COR-L47 (cell line): ENCODE results near the gene HLA-DQB1.

Experiments used
- DNase-seq: peaks from one replicate; lab custom pipeline; 2025; lab: John Stamatoyannopoulos, UW

HLA-DQB1 gene

DNA sequence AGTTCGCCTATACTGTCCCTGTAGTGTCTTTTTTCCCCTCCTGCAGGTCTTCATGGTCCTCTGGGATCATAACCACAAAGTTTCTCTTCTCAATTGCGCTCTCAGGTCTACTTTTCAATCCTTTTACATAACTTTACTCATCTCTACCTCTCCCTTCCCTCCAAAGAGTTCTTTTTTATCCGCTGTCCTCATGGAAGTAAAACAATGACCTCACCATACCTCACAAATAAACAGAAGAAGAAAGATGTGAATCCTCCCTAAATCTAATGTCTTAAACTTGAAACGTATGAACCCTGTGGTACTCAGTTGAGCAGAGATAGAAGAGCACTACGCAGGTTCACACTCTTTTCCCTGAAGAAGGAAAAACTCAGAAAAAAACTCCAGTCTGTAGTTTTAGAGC is 41.3 kb downstream of the HLA-DQB1 start:
- DNase-seq: no peak

DNA sequence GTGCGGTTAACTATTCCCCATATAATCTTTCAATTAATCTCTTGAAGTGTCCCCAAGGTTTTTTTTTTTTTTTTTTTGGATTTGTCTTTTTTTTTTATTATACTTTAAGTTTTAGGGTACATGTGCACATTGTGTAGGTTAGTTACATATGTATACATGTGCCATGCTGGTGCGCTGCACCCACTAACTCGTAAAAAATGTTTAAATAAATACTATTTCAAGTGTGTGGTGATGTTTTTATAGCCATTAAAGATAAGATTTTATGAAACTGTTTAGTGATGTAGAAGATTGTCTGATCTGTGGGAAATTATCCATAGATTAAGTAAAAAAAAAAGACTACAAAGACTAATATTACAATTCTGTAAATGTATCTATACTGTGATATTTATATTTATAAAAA is 41.9 kb downstream of the HLA-DQB1 start:
- DNase-seq: no peak

DNA sequence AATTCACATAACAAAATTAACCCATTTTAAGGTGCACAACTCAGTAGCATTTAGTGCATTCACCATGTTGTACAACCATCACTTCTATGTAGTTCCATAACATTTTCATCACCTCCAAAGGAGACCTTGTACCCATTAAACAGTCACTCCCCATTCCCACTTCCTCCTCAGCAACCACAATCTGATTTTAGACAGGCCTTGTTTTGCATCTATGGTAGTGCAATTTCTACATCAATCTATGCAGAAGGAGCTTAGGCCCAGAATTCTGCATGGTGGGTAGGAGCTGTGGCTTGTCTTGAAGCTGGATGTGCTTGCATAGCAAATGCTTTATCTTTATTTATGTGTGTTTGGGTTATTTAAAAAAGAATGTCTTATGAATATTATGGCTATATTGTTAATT is 42.8 kb downstream of the HLA-DQB1 start:
- no peak for DNase-seq

DNA sequence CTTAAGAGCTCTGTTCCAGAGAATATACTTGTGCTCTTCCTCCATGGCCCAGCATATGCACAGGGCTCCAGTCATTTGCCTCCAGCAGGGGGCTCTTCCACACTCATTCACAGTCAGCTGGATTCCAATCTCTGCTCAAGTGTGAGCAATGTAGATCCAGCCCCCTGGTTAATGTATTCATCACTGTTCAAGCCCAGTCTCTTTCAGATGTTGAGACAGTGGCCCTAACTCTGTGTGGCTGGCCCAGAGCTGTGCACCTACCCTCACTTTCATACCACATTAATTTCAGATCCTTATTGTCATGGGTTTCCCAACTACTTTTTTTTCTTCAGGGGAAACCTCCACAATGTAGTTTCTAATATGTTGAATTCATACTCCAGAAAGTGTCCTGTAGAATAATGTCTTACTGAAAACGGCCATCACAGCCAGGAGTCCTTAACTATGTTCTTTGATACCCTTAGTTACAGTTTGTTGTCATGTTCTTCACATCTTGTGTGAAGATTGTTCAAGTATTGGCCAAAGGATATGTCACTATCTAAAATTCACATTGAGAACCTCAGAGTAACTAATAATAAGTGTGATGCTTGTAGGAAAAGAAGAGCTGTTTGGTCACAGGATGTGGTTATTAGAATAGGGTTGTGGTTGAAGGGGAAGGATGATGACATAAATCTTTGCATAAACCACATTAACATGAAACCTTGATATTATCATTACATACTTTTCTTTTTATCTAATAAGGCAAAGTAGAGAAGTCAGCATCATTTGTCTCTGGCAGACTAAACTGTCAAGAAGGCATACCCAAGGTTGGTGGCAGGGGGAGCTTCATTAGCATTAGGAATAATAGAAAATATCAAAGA is 43.7 kb downstream of the HLA-DQB1 start:
- no peak for DNase-seq

DNA sequence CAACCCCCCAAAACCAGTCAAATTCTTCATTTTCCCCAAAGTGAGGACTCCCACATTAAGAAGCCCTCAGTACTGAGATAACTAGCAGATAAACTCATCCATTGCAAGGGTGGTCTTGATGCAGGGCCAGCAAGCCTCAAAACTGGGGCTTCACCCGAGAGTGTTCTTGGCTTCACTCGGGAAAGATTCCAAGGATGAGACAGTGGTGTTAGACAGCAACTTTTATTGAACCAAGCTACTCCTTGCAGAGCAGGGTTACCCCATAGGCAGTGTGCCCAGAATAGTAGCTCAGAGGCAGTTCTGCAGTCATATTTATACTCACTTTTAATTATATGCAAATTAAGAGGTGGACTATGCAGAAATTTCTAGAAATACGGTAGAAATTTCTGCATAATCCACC is 45.1 kb downstream of the HLA-DQB1 start:
- DNase-seq: no peak

DNA sequence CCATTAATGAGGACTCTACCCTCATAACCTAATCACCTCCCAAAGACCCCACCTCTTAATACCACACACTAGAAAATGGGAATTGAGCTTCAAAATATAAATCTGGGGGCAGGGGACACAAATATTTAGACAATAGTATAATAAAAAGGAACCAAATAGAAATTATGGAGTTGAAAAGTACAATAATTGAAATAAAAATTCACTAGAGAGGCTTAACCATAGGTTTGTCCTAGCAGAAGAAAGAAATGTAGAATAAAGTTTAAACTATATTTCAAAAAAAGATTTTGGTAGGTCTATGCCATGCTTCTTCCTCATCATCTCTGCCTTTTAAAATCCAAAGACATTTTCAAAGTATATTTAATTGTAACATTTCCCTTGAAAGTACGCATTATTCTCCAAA is 48.7 kb downstream of the HLA-DQB1 start:
- no peak for DNase-seq

DNA sequence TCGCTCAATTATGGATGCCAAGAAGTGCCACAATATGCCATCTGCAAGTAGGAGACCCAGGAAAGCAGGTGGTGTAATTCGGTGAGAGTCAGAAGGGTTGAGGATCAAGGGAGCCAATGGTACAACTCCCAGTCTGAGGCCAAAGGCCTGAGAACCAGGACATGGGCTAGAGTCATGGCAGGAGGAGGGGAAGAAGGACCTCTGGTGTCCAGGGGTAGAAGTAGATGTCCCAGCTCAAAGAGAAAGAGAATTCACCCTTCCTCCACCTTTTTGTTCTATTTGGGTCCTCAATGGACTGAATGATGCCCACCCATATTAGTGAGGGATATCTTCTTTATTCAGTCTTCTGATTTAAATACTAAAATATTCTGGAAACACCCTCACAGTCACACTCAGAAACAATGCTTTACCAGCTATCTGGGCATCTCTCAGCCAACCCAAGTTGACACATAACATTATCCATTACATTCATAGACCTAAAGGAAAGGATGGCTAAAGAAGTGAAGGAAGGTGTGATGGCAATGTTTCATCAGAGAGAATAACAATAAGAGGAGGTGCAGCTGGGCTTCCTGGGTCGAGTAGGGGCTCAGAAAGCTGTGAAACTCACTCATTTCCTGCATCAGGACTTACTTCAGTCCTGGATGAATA is 50.4 kb downstream of the HLA-DQB1 start:
- DNase-seq: no peak

DNA sequence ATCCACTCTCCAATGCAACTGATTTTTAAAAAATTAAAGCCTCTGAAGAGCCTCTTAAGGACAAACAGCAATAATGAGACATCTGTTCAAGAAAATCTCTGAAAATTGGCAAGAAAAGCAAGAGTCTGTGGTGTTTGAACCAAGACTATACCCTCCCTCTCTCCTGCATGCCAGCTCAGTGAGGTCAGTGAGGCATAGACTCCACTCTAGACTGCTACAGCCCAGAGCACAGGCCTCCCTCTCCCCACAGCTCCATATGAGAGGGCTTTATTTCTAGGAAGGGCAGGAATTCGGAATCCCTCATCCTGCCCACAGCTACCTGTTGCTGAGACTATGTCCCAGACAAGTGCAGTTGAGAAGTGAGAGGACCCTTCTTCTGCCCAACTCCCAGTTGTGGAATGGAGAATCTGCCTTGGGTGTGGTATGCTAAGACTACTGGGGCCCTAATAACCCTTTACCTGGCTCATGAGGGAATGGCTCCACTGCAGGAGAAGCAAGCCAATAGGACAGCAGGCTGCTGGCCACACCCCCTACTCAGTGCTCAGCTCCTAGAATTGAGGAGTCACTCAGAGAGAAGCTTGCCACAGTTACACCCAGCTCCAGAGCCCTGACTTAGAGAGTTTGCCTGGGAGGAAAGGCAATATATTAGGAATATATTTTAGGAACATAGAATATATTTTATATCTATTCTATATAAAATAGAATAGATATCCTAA is 51.9 kb downstream of the HLA-DQB1 start:
- no peak for DNase-seq

DNA sequence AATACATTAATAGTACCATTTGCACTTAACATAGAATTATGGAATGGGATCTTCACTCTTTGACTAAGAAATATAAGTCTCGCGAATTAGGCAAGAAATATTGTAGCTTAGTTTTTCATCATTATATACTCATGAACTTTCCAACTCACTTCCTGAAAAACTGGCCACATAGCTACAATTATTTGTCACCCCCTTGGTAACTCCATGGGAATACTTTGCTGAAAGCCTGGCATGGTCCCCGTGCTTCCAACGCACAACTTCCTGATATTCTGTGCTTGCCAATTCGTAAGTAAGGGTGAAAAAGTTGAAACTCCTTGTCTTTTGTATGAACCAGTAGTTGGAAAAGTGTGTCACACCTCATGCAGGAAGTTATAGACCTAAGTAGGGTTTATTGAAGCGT is 53.0 kb downstream of the HLA-DQB1 start:
- no peak for DNase-seq

DNA sequence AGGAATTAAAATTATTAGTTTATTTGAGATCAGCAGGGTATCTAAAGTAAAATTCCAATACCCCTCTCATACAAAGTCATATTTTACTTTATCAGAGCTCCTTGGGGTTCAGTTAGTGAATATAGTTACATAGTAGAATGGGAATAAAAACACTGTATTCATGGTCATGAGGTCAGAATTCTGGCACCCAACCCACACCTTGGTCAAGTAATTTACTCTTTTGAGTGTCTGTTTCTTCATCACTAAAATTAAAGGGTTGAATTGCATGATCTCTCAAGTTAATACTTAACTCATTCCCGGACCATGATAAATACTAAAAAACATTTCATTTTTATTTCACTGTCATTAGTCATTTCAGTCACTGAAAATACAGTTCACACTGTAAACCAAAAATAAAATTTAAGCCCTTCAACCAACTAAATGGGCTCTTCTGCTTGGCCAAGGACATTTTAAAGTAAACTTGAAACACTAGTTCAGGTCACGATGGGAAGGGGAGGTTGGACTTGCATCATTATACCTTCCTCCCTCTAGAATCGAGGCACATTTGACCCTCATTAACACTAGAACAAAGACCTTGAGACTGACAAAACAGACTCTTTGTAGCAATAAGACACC is 55.7 kb downstream of the HLA-DQB1 start:
- no peak for DNase-seq

DNA sequence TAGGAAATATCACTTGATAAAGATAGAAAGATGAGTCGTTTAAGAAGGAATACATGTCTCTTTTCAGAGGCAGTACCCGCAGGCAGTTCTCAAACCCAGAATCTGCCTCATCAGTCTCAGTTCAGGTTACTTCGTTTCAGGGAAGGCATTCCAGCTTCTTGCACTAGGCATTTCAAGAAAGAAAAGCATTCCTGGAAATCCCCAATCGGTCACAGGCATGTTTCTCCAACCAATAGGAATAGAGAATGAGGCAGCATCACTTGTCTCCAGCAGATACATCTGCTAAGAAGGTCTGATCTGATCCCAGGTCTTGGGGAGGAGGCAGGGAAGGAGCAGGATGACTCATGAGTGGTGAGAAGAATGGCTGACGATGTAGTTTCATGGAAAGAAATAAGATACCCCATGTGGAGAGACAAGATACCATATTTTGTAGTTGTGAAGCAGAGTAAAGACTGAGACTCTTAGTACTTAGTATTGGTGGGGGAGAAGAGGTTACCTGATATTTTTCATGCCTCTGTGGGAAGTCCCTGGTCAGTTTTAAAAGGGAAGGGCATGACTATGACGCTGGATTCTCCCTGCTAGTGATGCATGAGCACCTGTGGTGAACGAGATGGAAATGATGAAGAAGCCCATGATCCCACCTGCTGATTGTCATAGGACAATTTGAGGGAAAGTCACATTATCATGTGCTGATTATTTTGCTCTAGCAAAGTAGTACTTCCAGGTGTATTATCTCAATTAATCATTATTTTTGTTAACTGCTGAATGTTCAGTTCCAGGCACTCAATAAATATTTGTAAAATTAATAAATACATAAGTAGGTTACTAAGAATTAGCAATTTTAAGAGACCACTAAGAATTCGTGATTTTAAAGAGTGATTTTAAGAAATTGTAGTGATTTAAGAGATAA is 56.5 kb downstream of the HLA-DQB1 start:
- no peak for DNase-seq
